Heart left ventricle (tissue), 16 donors: ENCODE measurements around the gene LSAMP. TPM values are rescaled to one million over a fixed set of nuclear protein-coding genes. Genes with fewer than 3 reads are reported as not detected.

ENCODE experiments used
- ATAC-seq, 4 donors: fragments of 200-7000 bp; cut with Tn5 transposase; one replicate each; pipeline ENCODE4 v1.9.1; 2020 to 2022; ENCODE audit warnings: moderate library complexity in 4 of 4, mild to moderate bottlenecking in 3 of 4, moderate number of reproducible peaks in 1 of 4
- DNase-seq, 5 donors: peaks; one replicate each; pipeline ENCODE4 v3.0.0-alpha.2; 2020
- H3K27ac ChIP-seq, 12 donors: fragments of 200-600 bp; sonication (generic) in 4 of 12; one replicate each; pipeline versions ENCODE4 v1.5.0 to v1.8.0; 2016 to 2022; ENCODE audit warnings: mild to moderate bottlenecking in 2 of 12
- H3K27me3 ChIP-seq, 9 donors: fragments of 200-600 bp; sonication (generic) in 2 of 9; one replicate each; pipeline versions ENCODE4 v1.5.1 to v1.8.0; 2016 to 2022; ENCODE audit warnings: mild to moderate bottlenecking in 3 of 9
- H3K36me3 ChIP-seq, 9 donors: fragments of 200-600 bp; sonication (generic) in 2 of 9; one replicate each; pipeline versions ENCODE4 v1.5.0 to v1.8.0; 2018 to 2022; ENCODE audit warnings: mild to moderate bottlenecking in 2 of 9
- H3K4me1 ChIP-seq, 12 donors: fragments of 200-600 bp; sonication (generic) in 4 of 12; one replicate each; pipeline versions ENCODE4 v1.5.0 to v1.8.0; 2016 to 2022; ENCODE audit warnings: mild to moderate bottlenecking in 3 of 12
- H3K4me3 ChIP-seq, 12 donors: fragments of 200-600 bp; sonication (generic) in 4 of 12; one replicate each; pipeline versions ENCODE4 v1.5.0 to v1.8.0; 2017 to 2022; ENCODE audit warnings: mild to moderate bottlenecking in 9 of 12, moderate library complexity in 4 of 12
- H3K9me3 ChIP-seq, 12 donors: fragments of 200-600 bp; sonication (generic) in 4 of 12; one replicate each; pipeline versions ENCODE4 v1.5.0 to v1.8.0; 2016 to 2022; ENCODE audit warnings: mild to moderate bottlenecking in 1 of 12
- CTCF ChIP-seq, 12 donors: fragments of 200-600 bp; sonication (generic) in 4 of 12; IDR thresholded peaks; one replicate each; pipeline versions ENCODE4 v1.5.0 to v1.8.0; 2018 to 2022; ENCODE audit warnings: antibody characterized with exemption in 12 of 12, mild to moderate bottlenecking in 5 of 12
- POLR2A ChIP-seq, 2 donors: fragments of 450-650 bp; IDR thresholded peaks; one replicate each; pipeline ENCODE4 v1.6.1; 2017; ENCODE audit warnings: antibody characterized with exemption in 2 of 2, mild to moderate bottlenecking in 2 of 2, moderate library complexity in 2 of 2
- WGBS, 4 donors: extraction: QIAGEN DNeasy Blood & Tissue Kit in 2 of 4; methylation state at CpG; one replicate each; pipeline versions ENCODE4 v1.1.5 to v1.1.7; 2013 to 2018; 5-methylcytosine and 5-hydroxymethylcytosine counted together
- intact Hi-C, 10 donors: fragments of 100-400 bp; cut with DNase I; formaldehyde crosslinking; loops; one replicate each; pipeline versions ENCODE4 v1.11.1 to v1.14.2; 2022
- polyA plus RNA-seq, 2 donors: library from polyadenylated mRNA; stranded (reverse); fragments of 200-250 nt; gene quantifications; one replicate each; pipeline ENCODE4 v1.2.3, GENCODE V29; 2013
- total RNA-seq, 9 donors: library from RNA; depleted of rRNA in 2 of 9; stranded (reverse); fragments of >200 nt in 2 of 9; fragmentation: NEBNext Ultra II Directional in 3 of 9; extraction: Animal tissue kit (Norgen Biotek cat#: 25700) in 3 of 9; gene quantifications; one replicate each; pipeline versions ENCODE4 v1.1.0 to v1.2.4, GENCODE V29; 2016 to 2023
- donor health status: ischemic (EF 13 %, LVEDD 7.1; RV severe dilation, severe dysfunction).
- donor health status: healthy with polysubstance abuse.
- donor health status: DM: no; HTN: yes; CAD: no.
- donor health status: DM: no; HTN: no; CAD: no.
- donor health status: ischemic (EF 25% LVEDD 6.9; RV normal size, moderate dysfunction).
- donor health status: ischemic (EF 25% LVEDD 5.7; RV mildly dilated, moderate dysfunction).
- donor health status: healthy.
- donor health status: DM: yes; HTN: yes; CAD: no.
- donor health status: ischemic (EF 35%, LVEDD 5.7; RV mildly dilated, moderate dysfunction).
- donor health status: nonischemic (EF 11% LVEDD 7.7; RV severe dilation, severe dysfunction).
- donor health status: DM: yes; HTN: yes; CAD: no.
- donor health status: PGD.
- donor health status: ischemic (EF 29% LVEDD 5.4; RV normal size, mild dysfunction).
- donor health status: nonischemic (EF 23%, LVEDD 6.1; RV moderate dilation, normal function).

The LSAMP gene
- total and polyA plus RNA-seq, 11 donors, result 1.6 to 52.3 (median 7.2) TPM

DNA sequence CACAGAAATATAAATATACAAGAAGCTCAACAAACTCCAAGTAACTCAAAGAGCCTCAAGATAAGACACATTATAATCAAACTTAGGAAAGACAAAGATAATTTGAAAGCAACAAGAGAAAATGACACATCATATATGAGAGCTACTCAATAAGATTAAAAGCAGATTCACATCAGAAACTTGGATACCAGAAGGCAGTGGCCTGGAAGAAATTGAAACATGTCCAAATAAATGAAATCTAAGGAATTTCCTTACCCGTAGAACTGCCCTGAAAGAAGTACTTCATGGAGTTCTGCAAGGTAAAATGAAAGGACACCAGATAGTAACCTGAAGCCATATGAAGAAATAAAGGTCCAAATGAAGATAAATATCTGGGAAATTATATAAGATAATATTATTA lies 113.9 kb downstream of the LSAMP start:
- Histone ChIP-seq H3K27ac (no peak overlapping the region), H3K4me3 (no peak overlapping the region), H3K4me1 (no peaks in the 10 kb centered on the region), H3K36me3 (no peaks in the 10 kb centered on the region), H3K9me3 (peaks cover 0 to 19% (median 0%) of the 10 kb centered on the region in 12 donors), H3K27me3 (no peaks in the 10 kb centered on the region)
- WGBS, 4 donors, result 66 to 73% (median 69%) methylated on average over 1 of the region's 1 CpG
- no peak for TF ChIP-seq POLR2A (IDR thresholded peaks at IDR 0.05)
- no peak for TF ChIP-seq CTCF (IDR thresholded peaks at IDR 0.05)
- ATAC-seq, result no peak
- intact Hi-C loops, result no loop called here
- DNase-seq, result no peak

DNA sequence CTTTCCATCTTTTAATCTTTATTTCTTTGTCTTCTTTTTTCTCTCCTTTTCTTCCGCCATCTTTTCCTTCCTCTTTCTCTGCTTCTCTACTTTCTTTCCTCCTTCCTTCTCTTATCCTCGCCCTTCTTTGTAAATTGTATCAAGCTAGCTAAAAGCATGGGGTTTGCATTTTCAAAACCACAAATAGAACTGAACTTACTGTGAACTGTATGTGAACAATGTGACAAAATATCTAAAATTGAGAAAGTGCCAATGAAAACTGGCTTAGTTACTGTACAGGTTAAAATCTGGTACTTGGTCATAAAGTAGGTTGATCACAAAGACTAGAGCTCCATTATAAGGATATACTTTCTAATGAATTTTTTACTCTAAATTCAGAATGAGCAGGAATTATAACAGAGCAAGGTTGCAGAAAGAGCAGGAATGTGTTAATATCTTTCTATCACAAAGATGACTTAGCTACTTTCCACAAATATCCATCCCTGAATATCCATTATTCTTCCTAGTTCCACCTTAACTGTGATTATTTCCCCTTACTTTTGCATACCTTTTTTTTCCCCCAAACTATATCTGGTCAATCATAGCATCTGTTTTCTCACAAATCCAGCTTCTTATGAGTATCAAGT lies 122.4 kb downstream of the LSAMP start:
- Histone ChIP-seq H3K9me3 (no peaks in the 10 kb centered on the region), H3K4me1 (no peaks in the 10 kb centered on the region), H3K27me3 (no peaks in the 10 kb centered on the region), H3K36me3 (no peaks in the 10 kb centered on the region), H3K27ac (no peak overlapping the region), H3K4me3 (no peak overlapping the region)
- no peak for TF ChIP-seq CTCF (IDR thresholded peaks at IDR 0.05)
- TF ChIP-seq POLR2A (IDR thresholded peaks at IDR 0.05), result no peak
- 79 to 86% (median 85%) methylated on average over 2 of the region's 2 CpGs for WGBS, 4 donors
- intact Hi-C loops, result no loop called here
- DNase-seq (no peak), ATAC-seq (no peak)

DNA sequence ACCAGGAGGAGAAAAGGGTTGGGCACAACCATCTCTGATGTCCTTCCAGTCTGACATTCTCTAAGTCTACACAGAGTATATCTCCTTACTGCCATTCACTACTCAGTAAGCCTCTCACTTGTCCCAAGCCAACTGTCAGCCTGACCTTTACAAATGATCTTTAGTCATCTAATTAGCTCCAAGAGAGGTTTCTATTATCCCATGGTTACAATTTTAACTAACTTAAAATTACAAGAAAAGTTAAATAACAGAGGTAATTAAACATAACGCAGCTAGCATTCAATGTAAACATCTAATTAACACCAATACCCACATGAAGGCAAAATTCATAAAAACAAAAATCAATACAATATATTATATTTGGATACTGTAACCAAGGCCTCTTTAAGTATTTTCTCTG lies 126.9 kb downstream of the LSAMP start:
- H3K4me1 ChIP-seq, result peaks cover 0 to 5% (median 0%) of the 10 kb centered on the region in 12 donors
- intact Hi-C loops, result no loop called here
- WGBS, 4 donors, result 90 to 95% (median 93%) methylated on average over 1 of the region's 1 CpG
- H3K4me3 ChIP-seq, result no peak overlapping the region
- H3K27me3 ChIP-seq, result no peaks in the 10 kb centered on the region
- no peaks in the 10 kb centered on the region for H3K9me3 ChIP-seq
- H3K36me3 ChIP-seq, result no peaks in the 10 kb centered on the region
- TF ChIP-seq POLR2A (IDR thresholded peaks at IDR 0.05) (no peak), CTCF (IDR thresholded peaks at IDR 0.05) (no peak)
- ATAC-seq (no peak), DNase-seq (no peak)
- H3K27ac ChIP-seq, result no peak overlapping the region

- no peaks in the 10 kb centered on the region for H3K9me3 ChIP-seq
- no peaks in the 10 kb centered on the region for H3K27me3 ChIP-seq
- ATAC-seq, result no peak
- peaks cover 0 to 5% (median 0%) of the 10 kb centered on the region in 12 donors for H3K4me1 ChIP-seq
- 86 to 91% (median 88%) methylated on average over 3 of the region's 3 CpGs for WGBS, 4 donors
- H3K36me3 ChIP-seq, result no peaks in the 10 kb centered on the region
- intact Hi-C loops, result no loop called here
- no peak overlapping the region for H3K4me3 ChIP-seq
- no peak for DNase-seq
- TF ChIP-seq CTCF (IDR thresholded peaks at IDR 0.05), result no peak
- no peak for TF ChIP-seq POLR2A (IDR thresholded peaks at IDR 0.05)
- no peak overlapping the region for H3K27ac ChIP-seq
Measured at GRCh38 chr3:116316771-116317170, 128.5 kb downstream of the LSAMP start.
